T-helper 2 cell (primary cell): Measurements from ENCODE around the gene TBC1D13.
"Not testable (repeated sequence)": the region's sequence is repeated elsewhere in the genome, so short reads cannot be mapped to it uniquely, and the experiment has no call there.

Experiments used
- DNase-seq, 5 experiments: peaks; one replicate each; pipeline versions ENCODE4 v3.0.0 to v3.0.0-alpha.2; 2012 to 2022

Gene TBC1D13

DNA sequence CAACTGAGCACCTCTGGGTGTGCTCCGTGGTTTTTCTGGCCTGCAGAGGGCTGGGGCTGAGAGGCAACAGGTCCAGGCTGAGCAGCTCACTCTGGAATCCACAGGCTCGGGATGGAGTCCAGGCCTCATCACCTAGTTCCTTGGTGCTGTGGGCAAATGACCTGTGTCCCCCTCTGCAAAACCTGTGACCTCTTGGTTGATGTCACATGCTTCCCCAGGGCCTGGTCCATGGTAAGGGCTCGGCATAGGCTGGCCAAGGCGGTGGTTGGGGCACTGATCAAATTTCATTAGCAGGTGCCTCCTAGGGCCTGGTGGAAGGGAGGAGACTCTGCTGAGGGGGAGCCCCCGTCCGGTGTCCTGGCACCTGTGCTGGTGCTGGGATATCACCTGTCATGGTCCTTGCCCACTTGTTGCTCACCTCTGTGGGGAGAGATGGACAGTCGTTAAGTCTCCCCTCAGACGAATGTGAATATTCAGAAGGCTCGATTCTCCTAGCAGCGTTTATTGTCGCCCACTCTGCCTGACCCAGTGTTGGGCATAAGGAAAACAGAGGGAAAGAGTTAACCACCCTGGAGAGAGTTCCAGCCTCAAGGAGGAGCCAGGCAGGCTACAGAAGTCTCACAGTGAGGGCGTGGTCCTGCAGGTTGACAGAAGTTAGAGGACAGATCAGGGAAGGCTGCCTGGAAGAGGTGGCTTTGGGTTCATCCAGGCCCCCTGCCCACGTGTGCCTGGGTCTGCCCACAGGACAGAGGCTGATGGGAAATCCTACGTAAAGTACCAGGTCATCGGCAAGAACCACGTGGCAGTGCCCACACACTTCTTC is 34.7 kb downstream of the TBC1D13 start:
- no peak for DNase-seq

DNA sequence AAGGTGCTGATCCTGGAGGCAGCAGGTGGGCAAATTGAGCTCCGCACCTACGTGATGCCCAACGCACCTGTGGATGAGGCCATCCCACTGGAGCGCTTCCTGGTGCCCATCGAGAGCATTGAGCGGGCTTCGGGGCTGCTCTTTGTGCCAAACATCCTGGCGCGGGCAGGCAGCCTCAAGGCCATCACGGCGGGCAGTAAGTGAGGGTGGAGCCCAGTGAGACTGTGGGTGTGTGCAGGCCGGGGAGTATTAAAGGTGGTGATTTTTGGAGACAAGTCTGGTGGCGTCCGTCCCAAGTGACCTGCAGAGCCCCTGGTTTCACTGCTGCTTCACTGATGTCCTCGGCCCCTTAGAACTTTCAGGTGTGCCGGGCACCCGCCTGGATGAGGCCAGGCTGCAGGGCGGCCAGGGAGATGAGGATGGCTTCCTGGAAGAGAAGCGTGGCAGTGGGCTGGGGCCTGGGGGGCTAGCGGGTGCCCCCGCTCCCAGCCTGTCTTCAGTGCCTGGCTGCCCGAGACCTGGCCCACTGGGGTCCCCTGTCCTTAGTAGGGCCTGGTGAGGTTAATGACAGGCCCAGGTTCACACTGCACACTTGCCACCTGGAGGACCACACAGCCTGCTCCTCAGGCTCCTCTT is 35.5 kb downstream of the TBC1D13 start:
- no peak for DNase-seq

DNA sequence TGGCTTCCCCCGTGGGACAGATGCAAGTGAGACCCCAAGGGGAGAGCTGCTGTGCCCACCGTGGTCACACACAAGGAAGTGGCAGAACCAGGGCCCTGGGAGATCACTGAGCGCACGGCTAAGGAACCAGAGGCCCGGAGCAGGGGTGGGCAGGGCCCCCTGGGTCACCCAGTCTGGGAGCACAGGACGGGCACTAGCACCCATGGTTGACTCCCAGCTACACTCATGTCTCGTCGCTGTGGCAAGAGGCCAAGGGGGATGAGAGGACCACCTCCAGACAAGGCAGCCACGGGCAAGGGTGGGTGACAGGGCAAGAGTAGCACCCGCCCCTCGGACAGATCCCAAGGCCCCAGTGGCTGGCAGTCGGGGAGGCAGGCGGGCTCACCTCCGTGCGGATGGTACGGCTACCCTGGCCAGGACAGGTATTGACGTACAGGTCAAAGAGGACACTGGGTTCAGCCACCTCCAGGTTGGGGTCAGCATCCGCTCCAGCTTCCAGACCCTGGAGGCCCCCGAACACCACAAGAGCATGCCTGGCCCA is 36.4 kb downstream of the TBC1D13 start:
- no peak for DNase-seq

DNA sequence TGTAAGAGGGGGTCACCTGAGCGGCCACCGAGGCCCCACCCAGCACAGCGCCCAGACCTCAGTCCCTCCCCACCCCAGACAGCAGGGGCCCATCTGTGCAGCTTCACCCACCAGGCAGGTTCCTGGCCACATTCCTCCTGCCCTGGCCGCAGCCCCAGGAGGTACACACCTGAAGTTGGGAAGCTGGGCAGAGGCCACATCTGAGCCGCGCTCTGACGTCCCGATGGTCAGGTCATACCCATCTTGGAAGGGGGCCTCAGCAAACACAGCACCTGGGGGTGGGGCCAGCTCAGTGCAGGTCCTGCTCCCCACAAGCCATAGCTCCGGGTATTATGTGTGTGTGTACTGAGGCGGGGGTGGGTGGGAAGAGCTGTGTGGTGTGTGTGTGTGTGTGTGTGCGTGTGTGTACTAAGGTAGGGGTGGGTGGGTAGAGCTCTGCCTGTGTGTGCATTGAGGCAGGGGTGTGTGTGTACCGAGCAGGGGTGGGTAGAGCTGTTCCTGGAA is 36.9 kb downstream of the TBC1D13 start:
- no peak for DNase-seq

DNA sequence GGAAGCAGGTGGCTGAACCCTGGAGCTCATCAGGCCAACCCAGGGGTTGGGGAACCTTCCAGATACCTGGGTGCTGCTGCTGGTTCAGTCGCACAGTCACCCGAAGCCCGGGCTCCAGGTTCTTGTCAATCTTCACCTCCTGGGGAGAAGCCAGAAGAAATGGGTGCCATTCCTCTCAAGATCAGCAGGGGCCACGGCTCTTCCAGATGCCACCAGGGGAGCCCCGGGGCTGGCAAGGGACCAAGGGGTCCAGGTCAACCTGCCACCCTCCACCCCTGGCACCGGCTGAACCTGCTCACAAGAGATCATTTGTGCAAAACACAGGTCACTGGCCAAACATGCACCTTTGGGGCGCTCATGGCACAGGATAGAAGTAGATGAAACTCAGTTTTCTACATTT is 37.9 kb downstream of the TBC1D13 start:
- DNase-seq = no peak

DNA sequence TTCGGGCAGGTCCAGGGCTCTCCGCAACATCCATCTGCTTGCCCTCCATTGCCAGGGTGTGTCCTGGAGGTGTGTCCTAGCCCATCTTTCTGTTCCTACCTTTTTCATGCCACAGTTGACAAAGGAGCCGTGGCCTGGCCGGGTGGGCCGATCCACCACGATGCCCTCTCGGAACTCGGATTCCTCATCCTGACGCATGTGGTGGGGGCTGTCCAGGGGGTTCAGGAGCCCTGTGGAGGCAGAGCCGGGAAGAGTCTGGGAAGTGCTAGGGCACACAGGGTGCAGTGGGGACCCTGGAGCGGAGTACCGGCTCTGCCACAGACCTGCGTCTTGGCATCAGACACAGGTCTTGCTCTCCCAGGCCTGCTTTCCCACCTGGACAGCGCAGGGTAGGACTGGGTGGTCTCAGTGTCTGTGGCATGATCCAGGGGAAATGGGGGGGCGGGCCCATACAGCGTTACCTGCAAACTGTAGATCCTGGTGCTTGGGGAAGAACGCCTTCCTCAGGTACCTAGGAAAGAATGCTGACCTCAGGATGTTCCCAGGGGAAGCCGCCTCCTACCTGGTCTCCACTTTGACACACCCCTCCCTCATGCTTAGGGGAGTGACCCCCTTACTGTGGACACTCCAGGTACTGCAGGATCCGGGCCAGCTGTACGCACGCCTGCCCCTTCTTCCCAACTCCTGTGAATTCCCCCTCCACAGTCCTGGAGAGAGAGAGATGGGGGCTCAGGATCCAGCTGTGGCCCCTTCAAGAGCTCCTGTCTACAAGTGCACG is 39.1 kb downstream of the TBC1D13 start:
- DNase-seq = no peak

- DNase-seq = no peak
Observed at GRCh38 chr9:128828267-128828666, 41.2 kb downstream of the TBC1D13 start.

GRCh38 chr9:128828719-128829452 is 41.8 kb downstream of the TBC1D13 start:
- no peak for DNase-seq

DNA sequence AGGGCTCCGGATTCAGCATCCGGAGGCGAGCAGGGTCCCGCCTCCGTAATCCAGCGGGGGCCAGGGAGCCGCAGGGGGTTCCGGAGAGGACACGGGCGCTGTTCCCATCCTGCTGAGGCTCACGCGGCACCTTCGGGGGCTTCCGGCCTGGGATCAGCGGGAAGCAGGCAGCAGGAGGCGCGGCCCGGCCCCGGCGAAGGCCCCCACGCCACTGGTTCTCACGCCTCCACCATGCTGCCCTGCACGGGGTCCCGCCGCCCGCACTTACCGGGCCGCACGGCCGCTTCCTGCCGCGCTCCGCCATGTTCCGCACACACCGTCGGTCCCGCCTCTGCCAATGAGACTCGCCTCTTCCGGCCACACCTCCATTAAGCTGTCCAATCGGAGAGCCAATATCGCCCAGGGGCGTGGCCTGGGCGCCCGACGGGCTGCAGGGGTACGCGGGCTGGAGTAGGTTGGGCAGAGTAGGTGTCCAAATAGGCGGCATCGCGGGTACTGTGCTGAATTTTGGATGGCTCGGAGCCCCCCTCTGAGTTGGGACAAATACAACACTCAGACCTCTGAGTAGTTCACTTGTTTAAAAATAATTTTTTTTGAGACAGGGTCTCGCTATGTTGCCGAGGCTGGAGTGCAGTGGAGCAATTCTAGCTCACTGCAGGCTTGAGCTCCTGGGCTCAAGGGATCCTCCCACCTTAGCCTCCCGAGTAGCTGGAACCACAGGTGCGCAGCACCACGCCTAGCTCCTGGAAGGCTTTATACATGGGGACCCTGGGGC is 42.6 kb downstream of the TBC1D13 start, which contains the start of gene SPOUT1:
SPOUT1 (minus strand) TSS at position 318 of the 775 bp plus-strand sequence; CDS start at position 304, 14 bp downstream.
- DNase-seq = peak; percentile 82 to 94 (median 88)

GRCh38 chr9:128833696-128834095 is 46.6 kb downstream of the TBC1D13 start:
- DNase-seq = no peak

DNA sequence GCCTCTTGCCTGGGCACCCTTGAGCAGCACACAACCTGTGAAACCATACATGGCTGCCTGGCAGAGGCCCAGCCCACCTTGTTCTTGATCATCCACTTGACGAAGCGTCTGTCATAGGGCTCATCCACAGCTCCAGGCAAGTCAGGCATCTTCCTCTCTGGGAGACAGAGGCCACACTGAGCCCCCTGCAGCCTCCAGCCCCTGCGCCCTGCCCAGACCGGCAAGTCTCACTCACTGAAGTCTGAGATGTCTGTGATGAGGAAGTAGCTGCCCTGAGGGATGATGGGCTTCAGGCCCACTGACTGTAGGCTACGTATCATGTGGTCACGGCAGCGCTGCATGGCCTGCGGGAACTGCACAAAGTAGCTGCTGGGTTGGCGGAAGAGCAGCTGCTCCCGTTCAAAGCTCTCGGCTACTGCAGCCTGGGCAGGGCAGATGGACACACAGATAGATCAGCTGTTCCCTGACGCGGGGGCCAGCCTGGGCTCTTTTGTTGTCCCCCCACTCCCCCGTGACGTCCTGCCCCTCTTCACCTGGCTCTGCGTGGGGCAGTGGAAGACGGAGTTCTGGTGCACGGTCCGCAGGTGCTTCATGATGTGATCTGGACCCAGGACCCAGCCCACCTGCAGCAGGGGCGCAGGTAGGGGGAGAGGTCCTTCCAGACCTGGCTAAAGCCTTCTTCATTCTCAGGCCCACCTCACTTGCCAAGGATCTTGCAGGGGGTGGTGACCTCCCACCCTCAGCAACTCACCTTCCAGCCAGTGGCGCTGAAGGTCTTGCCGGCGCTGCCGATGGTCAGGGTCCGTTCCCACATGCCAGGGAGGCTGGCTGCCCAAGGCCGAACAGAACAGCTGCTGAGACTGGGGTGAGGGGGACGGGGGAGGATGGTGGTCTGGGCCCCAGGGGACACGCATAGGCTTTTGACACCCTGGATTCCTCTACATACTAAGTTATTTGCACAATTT is 48.5 kb downstream of the TBC1D13 start:
- DNase-seq = no peak

GRCh38 chr9:128836509-128837145 is 49.6 kb downstream of the TBC1D13 start:
- no peak for DNase-seq

- DNase-seq = no peak
Observed at GRCh38 chr9:128838338-128838737, 51.3 kb downstream of the TBC1D13 start.

DNA sequence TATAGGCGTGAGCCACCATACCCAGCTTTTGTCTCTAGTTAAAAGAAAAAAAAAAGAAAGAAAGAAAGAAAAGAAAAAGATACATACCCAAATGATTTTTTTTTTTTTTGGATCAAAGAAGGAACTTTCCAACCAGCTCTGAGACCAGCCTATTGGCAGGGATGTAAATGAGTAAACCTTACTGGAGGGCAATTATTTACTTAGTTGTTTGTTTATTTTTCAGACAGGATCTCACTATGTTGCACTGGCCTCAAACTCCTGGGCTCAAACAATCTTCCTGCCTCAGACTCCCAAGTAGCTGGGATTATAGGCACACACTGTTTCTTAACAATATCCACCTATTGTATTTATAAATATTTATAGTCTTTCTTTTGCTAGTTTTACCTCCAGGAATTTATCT is 53.5 kb downstream of the TBC1D13 start:
- no peak for DNase-seq

- DNase-seq = no peak
Observed at GRCh38 chr9:128841694-128842492, 54.8 kb downstream of the TBC1D13 start.

GRCh38 chr9:128843171-128843570 is 56.1 kb downstream of the TBC1D13 start:
- DNase-seq = not testable (repeated sequence)

- DNase-seq = no peak
Observed at GRCh38 chr9:128845186-128845931, 58.3 kb downstream of the TBC1D13 start.

- no peak for DNase-seq
Observed at GRCh38 chr9:128846680-128847030, 59.6 kb downstream of the TBC1D13 start.
